Stimulated activated CD8-positive, alpha-beta memory T cell treated with anti-CD3 and anti-CD28 coated beads, Interleukin-15, amount 100 ng/mL, for 4 hours (primary cell): ENCODE data around the gene KAZN.

Source experiments
- DNase-seq, 2 donors: peaks; one replicate each; pipeline ENCODE4 v3.0.0-alpha.2; 2020; ENCODE audit warnings: low read depth in 2 of 2

Gene KAZN

GRCh38 chr1:14647777-14648176, 49.3 kb downstream of the KAZN start:
- DNase-seq, result no peak

- DNase-seq, result no peak
Observed at GRCh38 chr1:14648391-14648790, 49.9 kb downstream of the KAZN start.

GRCh38 chr1:14648896-14649855, 50.7 kb downstream of the KAZN start:
- DNase-seq, result no peak

- DNase-seq, result no peak
Observed at GRCh38 chr1:14649976-14650375, 51.5 kb downstream of the KAZN start.

- no peak for DNase-seq
Observed at GRCh38 chr1:14650951-14651350, 52.5 kb downstream of the KAZN start.

- no peak for DNase-seq
Observed at GRCh38 chr1:14652840-14653239, 54.4 kb downstream of the KAZN start.

GRCh38 chr1:14653461-14653960, 55.0 kb downstream of the KAZN start:
- DNase-seq, result no peak

GRCh38 chr1:14654554-14654953, 56.1 kb downstream of the KAZN start:
- DNase-seq, result no peak

- no peak for DNase-seq
Observed at GRCh38 chr1:14655385-14655784, 56.9 kb downstream of the KAZN start.

- no peak for DNase-seq
Observed at GRCh38 chr1:14656384-14656937, 58.0 kb downstream of the KAZN start.

- no peak for DNase-seq
Observed at GRCh38 chr1:14658642-14659041, 60.2 kb downstream of the KAZN start.

GRCh38 chr1:14659913-14660312, 61.4 kb downstream of the KAZN start:
- DNase-seq, result no peak

GRCh38 chr1:14660801-14661200, 62.3 kb downstream of the KAZN start:
- no peak for DNase-seq

- no peak for DNase-seq
Observed at GRCh38 chr1:14661222-14661621, 62.7 kb downstream of the KAZN start.

GRCh38 chr1:14662116-14662515, 63.6 kb downstream of the KAZN start:
- no peak for DNase-seq

- no peak for DNase-seq
Observed at GRCh38 chr1:14663773-14664172, 65.3 kb downstream of the KAZN start.

GRCh38 chr1:14666373-14666772, 67.9 kb downstream of the KAZN start:
- no peak for DNase-seq

- DNase-seq, result no peak
Observed at GRCh38 chr1:14666962-14667650, 68.6 kb downstream of the KAZN start.

- DNase-seq, result no peak
Observed at GRCh38 chr1:14667651-14667984, 69.1 kb downstream of the KAZN start.

GRCh38 chr1:14668538-14668937, 70.1 kb downstream of the KAZN start:
- no peak for DNase-seq

GRCh38 chr1:14672005-14672404, 73.5 kb downstream of the KAZN start:
- DNase-seq, result no peak

GRCh38 chr1:14674030-14674429, 75.5 kb downstream of the KAZN start:
- no peak for DNase-seq

GRCh38 chr1:14676400-14676799, 77.9 kb downstream of the KAZN start:
- no peak for DNase-seq
